Aorta (tissue), 5 donors: Measurements from ENCODE around the gene SPTBN4. TPM values are rescaled to one million over a fixed set of nuclear protein-coding genes. Genes with fewer than 3 reads are reported as not detected.
"Not testable (repeated sequence)": the region's sequence is repeated elsewhere in the genome, so short reads cannot be mapped to it uniquely, and the experiment has no call there.

Experiments
- ATAC-seq: fragments of 200-7000 bp; cut with Tn5 transposase; one replicate; pipeline ENCODE4 v1.9.1; 2022; ENCODE audit warnings: moderate library complexity; ENCODE audit not compliant: low FRiP score
- DNase-seq, 2 donors: peaks; one replicate each; pipeline ENCODE4 v3.0.0-alpha.2; 2020
- H3K27ac ChIP-seq, 2 donors: one replicate each; pipeline ENCODE4 v1.5.1; 2013; ENCODE audit warnings: low read length in 2 of 2, mild to moderate bottlenecking in 2 of 2, moderate library complexity in 2 of 2, control low read depth in 1 of 2, inconsistent platforms in 1 of 2, low read depth in 1 of 2
- H3K27me3 ChIP-seq, 2 donors: one replicate each; pipeline ENCODE4 v1.6.1; 2013; ENCODE audit warnings: control low read depth in 1 of 2, low read length in 1 of 2, mild to moderate bottlenecking in 1 of 2, moderate library complexity in 1 of 2; ENCODE audit not compliant: insufficient read depth in 2 of 2, control insufficient read depth in 1 of 2
- H3K36me3 ChIP-seq, 2 donors: one replicate each; pipeline ENCODE4 v1.6.1; 2013; ENCODE audit warnings: control low read depth in 1 of 2, low read length in 1 of 2, mild to moderate bottlenecking in 1 of 2; ENCODE audit not compliant: insufficient read depth in 2 of 2, control insufficient read depth in 1 of 2
- H3K4me1 ChIP-seq, 2 donors: one replicate each; pipeline ENCODE4 v1.6.1; 2013; ENCODE audit warnings: low read length in 2 of 2, control low read depth in 1 of 2, mild to moderate bottlenecking in 1 of 2, moderate library complexity in 1 of 2; ENCODE audit not compliant: insufficient read depth in 2 of 2, control insufficient read depth in 1 of 2
- H3K4me3 ChIP-seq, 2 donors: one replicate each; pipeline ENCODE4 v1.5.1; 2013; ENCODE audit warnings: low read length in 2 of 2, control low read depth in 1 of 2, mild to moderate bottlenecking in 1 of 2
- H3K9me3 ChIP-seq: one replicate; pipeline ENCODE4 v1.6.1; 2013; ENCODE audit warnings: mild to moderate bottlenecking, low read length; ENCODE audit not compliant: control insufficient read depth
- WGBS, 2 donors: extraction: QIAGEN DNeasy Blood & Tissue Kit; methylation state at CpG; one replicate each; pipeline ENCODE4 v1.1.7; 2013; 5-methylcytosine and 5-hydroxymethylcytosine counted together
- intact Hi-C, 2 donors: fragments of 100-400 bp; cut with DNase I; formaldehyde crosslinking; loops; one replicate each; pipeline versions ENCODE4 v1.14.2 to v1.15.0; 2022
- polyA plus RNA-seq, 2 donors: library from polyadenylated mRNA; stranded (reverse); fragments of 200-250 nt; gene quantifications; one replicate each; pipeline ENCODE4 v1.2.3, GENCODE V29; 2013
- total RNA-seq, 2 donors: library from RNA; stranded (reverse); fragmentation: NEBNext Ultra II Directional; extraction: Animal tissue kit (Norgen Biotek cat#: 25700); gene quantifications; one replicate each; pipeline ENCODE4 v1.2.1, GENCODE V29; 2021
- donor health status: healthy with polysubstance abuse.
- donor health status: Bipolar disorder and iron deficiency.
- donor health status: DM: no; HTN: no; CAD: no.
- donor health status: DM: no; HTN: no; CAD: no.
- donor health status: DM: yes; HTN: yes; CAD: no.

SPTBN4 gene
- total and polyA plus RNA-seq, 4 donors, result 0.25 to 4.1 (median 2.5) TPM

GRCh38 chr19:40421993-40422747 is 44.6 kb upstream of the SPTBN4 start:
- ATAC-seq, result no peak
- H3K36me3 ChIP-seq, result peaks cover 0 to 4% of the 10 kb centered on the region in 2 donors
- H3K27me3 ChIP-seq, result no peaks in the 10 kb centered on the region
- H3K4me1 ChIP-seq, result no peaks in the 10 kb centered on the region
- intact Hi-C loops, result loop anchor here (1.0 to 10.0 kb wide), 3 partner anchors 21 to 117 kb away; partner anchors contain the start of genes C19orf47 (in 1 of the 2) and PLD3 (in 1 of the 2)
- no peak overlapping the region for H3K4me3 ChIP-seq
- no peaks in the 10 kb centered on the region for H3K9me3 ChIP-seq
- WGBS, 2 donors, result 67% methylated on average over 16 of the region's 16 CpGs
- DNase-seq, result no peak
- H3K27ac ChIP-seq, result no peak overlapping the region

- no peaks in the 10 kb centered on the region for H3K27me3 ChIP-seq
- no peaks in the 10 kb centered on the region for H3K4me1 ChIP-seq
- no peak overlapping the region for H3K4me3 ChIP-seq
- intact Hi-C loops, result loop anchor here (5.0 to 10.0 kb wide), 2 partner anchors 76 to 118 kb away; partner anchors contain the start of genes C19orf47 (in 1 of the 2) and PLD3 (in 1 of the 2)
- H3K9me3 ChIP-seq, result no peaks in the 10 kb centered on the region
- H3K36me3 ChIP-seq, result peaks cover 0 to 4% of the 10 kb centered on the region in 2 donors
- no peak overlapping the region for H3K27ac ChIP-seq
- no peak for ATAC-seq
- no peak for DNase-seq
- 85 to 88% methylated on average over 31 of the region's 31 CpGs for WGBS, 2 donors
Measured at GRCh38 chr19:40422748-40423566, 43.8 kb upstream of the SPTBN4 start.

- H3K36me3 ChIP-seq, result peaks cover 0 to 4% of the 10 kb centered on the region in 2 donors
- intact Hi-C loops, result loop anchor here (5.0 to 10.0 kb wide), 2 partner anchors 77 to 119 kb away; partner anchors contain the start of genes C19orf47 (in 1 of the 2) and PLD3 (in 1 of the 2)
- ATAC-seq (no peak), DNase-seq (no peak)
- WGBS, 2 donors, result 89 to 92% methylated on average over 6 of the region's 6 CpGs
- H3K27me3 ChIP-seq, result no peaks in the 10 kb centered on the region
- no peak overlapping the region for H3K27ac ChIP-seq
- no peaks in the 10 kb centered on the region for H3K9me3 ChIP-seq
- no peak overlapping the region for H3K4me3 ChIP-seq
- H3K4me1 ChIP-seq, result no peaks in the 10 kb centered on the region
Measured at GRCh38 chr19:40423938-40424337, 42.9 kb upstream of the SPTBN4 start.

- intact Hi-C loops, result loop anchor here (1.0 to 10.0 kb wide), 3 partner anchors 19 to 120 kb away; partner anchors contain the start of genes C19orf47 (in 1 of the 2), PLD3 (in 1 of the 2) and SERTAD3 (in 1 of the 2)
- Histone ChIP-seq H3K4me3 (peak overlapping the region; percentile 74 to 88), H3K27me3 (no peaks in the 10 kb centered on the region), H3K9me3 (no peaks in the 10 kb centered on the region), H3K27ac (peak overlapping the region; percentile 99 to 100), H3K36me3 (peaks cover 0 to 4% of the 10 kb centered on the region in 2 donors), H3K4me1 (no peaks in the 10 kb centered on the region)
- 0 to 1% methylated on average over 28 of the region's 28 CpGs for WGBS, 2 donors
- no peak for ATAC-seq
- no peak for DNase-seq
Measured at GRCh38 chr19:40424637-40425449, 42.0 kb upstream of the SPTBN4 start.

GRCh38 chr19:40425450-40426287 is 41.1 kb upstream of the SPTBN4 start, which contains the start of gene SERTAD1:
Gene SERTAD1, minus strand, starts transcription at chr19:40425992. Its CDS starts 2,446 bp downstream, at chr19:40423546.
- 0 to 1% methylated on average over 66 to 75 of the region's 75 CpGs for WGBS, 2 donors
- H3K36me3 ChIP-seq, result peaks cover 0 to 4% of the 10 kb centered on the region in 2 donors

GRCh38 chr19:40428197-40428596 is 38.6 kb upstream of the SPTBN4 start:
- not testable (repeated sequence) for H3K4me1 ChIP-seq, H3K4me3 ChIP-seq, ATAC-seq, H3K9me3 ChIP-seq, H3K36me3 ChIP-seq, DNase-seq, H3K27ac ChIP-seq, H3K27me3 ChIP-seq
- intact Hi-C loops, result loop anchor here in 1 of 2 donors (10.0 kb wide), 1 partner anchor 123 kb away; no protein-coding TSS in a partner anchor
- WGBS, 2 donors, result 94 to 96% methylated on average over 7 of the region's 7 CpGs

More at GRCh38 chr19:40425450-40426287, 41.1 kb upstream of the SPTBN4 start, which contains the start of gene SERTAD1:
- H3K9me3 ChIP-seq, result no peaks in the 10 kb centered on the region
- H3K27ac ChIP-seq, result peak within 1 kb of the TSS; percentile 99 to 100
- DNase-seq (peak; percentile 99 to 100), ATAC-seq (peak; percentile 96)
- H3K27me3 ChIP-seq, result no peaks in the 10 kb centered on the region
- H3K4me1 ChIP-seq, result no peaks in the 10 kb centered on the region
- peak within 1 kb of the TSS; percentile 74 to 88 for H3K4me3 ChIP-seq
- intact Hi-C loops, result loop anchor here (1.0 to 10.0 kb wide), 2 partner anchors 19 to 121 kb away; partner anchors contain the start of gene SERTAD3 (in 1 of the 2)

GRCh38 chr19:40430242-40430641 is 36.6 kb upstream of the SPTBN4 start:
- H3K36me3 ChIP-seq, intact Hi-C loops, DNase-seq, H3K4me1 ChIP-seq, ATAC-seq, H3K27ac ChIP-seq, H3K9me3 ChIP-seq, H3K4me3 ChIP-seq, H3K27me3 ChIP-seq: not testable (repeated sequence)
- WGBS, 2 donors, result 93% methylated on average over 10 of the region's 10 CpGs
